Neural progenitor cell (in vitro differentiated cells): ENCODE results near the gene SRPK1. TPM values are rescaled to one million over a fixed set of nuclear protein-coding genes. Genes with fewer than 3 reads are reported as not detected.

Source experiments
- DNase-seq: peaks from one replicate; pipeline ENCODE4 v3.0.0-alpha.2; 2016; ENCODE audit warnings: low spot score
- H2AFZ ChIP-seq: fragments of 200-600 bp; sonication (generic); replicated peaks from 2 replicates; pipeline ENCODE4 v1.6.1; 2016; ENCODE audit warnings: antibody characterized with exemption
- H3F3A ChIP-seq: fragments of 200-600 bp; sonication (generic); 2 replicates; pipeline ENCODE4 v1.6.1; 2016; ENCODE audit warnings: antibody characterized with exemption, low read depth
- H3K27ac ChIP-seq: fragments of 200-600 bp; sonication (generic); 2 replicates; pipeline ENCODE4 v1.5.1; 2016; ENCODE audit warnings: mild to moderate bottlenecking
- H3K27me3 ChIP-seq: fragments of 200-600 bp; sonication (generic); 2 replicates; pipeline ENCODE4 v1.6.1; 2016; ENCODE audit warnings: mild to moderate bottlenecking, moderate library complexity
- H3K36me3 ChIP-seq: fragments of 200-600 bp; sonication (generic); 2 replicates; pipeline ENCODE4 v1.5.1; 2016
- H3K4me1 ChIP-seq: fragments of 200-600 bp; sonication (generic); 2 replicates; pipeline ENCODE4 v1.6.1; 2016; ENCODE audit warnings: mixed run types
- H3K4me2 ChIP-seq: fragments of 200-600 bp; sonication (generic); 2 replicates; pipeline ENCODE4 v1.6.1; 2016
- H3K4me3 ChIP-seq: fragments of 200-600 bp; sonication (generic); 2 replicates; pipeline ENCODE4 v1.5.1; 2016
- H3K79me2 ChIP-seq: fragments of 200-600 bp; sonication (generic); 2 replicates; pipeline ENCODE4 v1.6.1; 2016; ENCODE audit warnings: low read depth
- H3K9ac ChIP-seq: fragments of 200-600 bp; sonication (generic); 2 replicates; pipeline ENCODE4 v1.6.1; 2016
- H3K9me3 ChIP-seq: fragments of 200-600 bp; sonication (generic); 2 replicates; pipeline ENCODE4 v1.5.1; 2016; ENCODE audit warnings: low read depth
- H4K20me1 ChIP-seq: fragments of 200-600 bp; sonication (generic); 2 replicates; pipeline ENCODE4 v1.6.1; 2016; ENCODE audit warnings: low read depth
- H3K27ac Mint-ChIP-seq: 3 replicates; pipeline ENCODE4 v1.8.0; 2021; ENCODE audit warnings: mixed read lengths
- H3K27me3 Mint-ChIP-seq: 2 replicates; pipeline ENCODE4 v1.8.0; 2022; ENCODE audit warnings: low read depth, mild to moderate bottlenecking, inconsistent platforms, moderate library complexity, mixed read lengths; ENCODE audit not compliant: insufficient read depth
- H3K36me3 Mint-ChIP-seq: 3 replicates; pipeline ENCODE4 v1.8.0; 2021; ENCODE audit warnings: mixed read lengths
- H3K4me1 Mint-ChIP-seq: 3 replicates; pipeline ENCODE4 v1.8.0; 2021; ENCODE audit warnings: mixed read lengths
- H3K4me3 Mint-ChIP-seq: 3 replicates; pipeline ENCODE4 v1.8.0; 2021; ENCODE audit warnings: mild to moderate bottlenecking, moderate library complexity, mixed read lengths
- H3K9me3 Mint-ChIP-seq: 3 replicates; pipeline ENCODE4 v1.8.0; 2020; ENCODE audit warnings: mixed read lengths
- EZH2 ChIP-seq: fragments of 200-600 bp; sonication (generic); IDR thresholded peaks from 2 replicates; pipeline ENCODE4 v1.6.1; 2017; ENCODE audit warnings: antibody characterized with exemption, mild to moderate bottlenecking, moderate library complexity
- EZH2phosphoT487 ChIP-seq: fragments of 200-600 bp; sonication (generic); IDR thresholded peaks from 2 replicates; pipeline ENCODE4 v1.6.1; 2017; ENCODE audit warnings: antibody characterized with exemption
- total RNA-seq: library from RNA; depleted of rRNA; stranded (reverse); fragments of >200 nt; gene quantifications from 2 replicates; pipeline ENCODE4 v1.2.3, GENCODE V29; 2015; ENCODE audit warnings: low replicate concordance
- TF ChIP-seq, protein P1 (sequence below): fragments of 200-600 bp; sonication (generic); IDR thresholded peaks from 2 replicates; pipeline ENCODE4 v1.5.1; 2017; ENCODE audit warnings: antibody characterized with exemption, mild to moderate bottlenecking

SRPK1 gene
- total RNA-seq, 1 donor from 2014 or later, result 181 TPM

DNA sequence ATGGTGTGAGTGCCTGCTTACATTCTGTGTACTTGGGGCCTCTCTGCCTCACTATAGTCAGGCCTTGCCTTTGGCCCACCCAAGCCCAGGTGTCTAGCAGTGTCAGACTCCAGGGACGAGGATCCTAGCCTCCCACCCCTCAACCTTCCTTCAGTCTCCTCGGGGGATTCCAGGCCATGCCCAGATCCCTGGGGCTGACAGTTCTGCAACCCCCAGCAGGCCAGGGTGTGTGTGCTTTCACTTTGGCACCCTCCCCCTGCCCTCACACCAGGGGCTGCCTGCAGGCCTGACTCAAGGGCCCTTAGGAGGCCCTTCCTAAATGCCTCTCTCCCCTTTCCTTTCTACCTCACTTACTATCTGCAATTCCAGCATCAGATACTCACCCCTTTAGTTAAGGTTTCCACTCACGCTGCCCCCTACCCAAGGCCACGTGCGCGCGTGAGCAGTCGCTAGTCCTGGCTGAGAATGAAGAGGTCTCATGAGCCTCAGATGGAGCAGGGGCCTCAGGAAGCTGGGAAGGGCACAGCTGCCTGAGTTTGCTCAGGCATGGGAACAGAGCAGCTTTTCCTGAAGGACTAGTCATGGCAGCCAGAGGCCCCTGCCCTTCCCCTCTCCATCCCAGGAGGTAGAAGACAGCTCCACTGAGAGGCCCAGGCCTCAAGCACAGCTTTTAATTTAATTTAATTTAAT lies 122.9 kb downstream of the SRPK1 start:
- TF ChIP-seq EZH2phosphoT487, result no peak
- TF ChIP-seq, protein P1, sequence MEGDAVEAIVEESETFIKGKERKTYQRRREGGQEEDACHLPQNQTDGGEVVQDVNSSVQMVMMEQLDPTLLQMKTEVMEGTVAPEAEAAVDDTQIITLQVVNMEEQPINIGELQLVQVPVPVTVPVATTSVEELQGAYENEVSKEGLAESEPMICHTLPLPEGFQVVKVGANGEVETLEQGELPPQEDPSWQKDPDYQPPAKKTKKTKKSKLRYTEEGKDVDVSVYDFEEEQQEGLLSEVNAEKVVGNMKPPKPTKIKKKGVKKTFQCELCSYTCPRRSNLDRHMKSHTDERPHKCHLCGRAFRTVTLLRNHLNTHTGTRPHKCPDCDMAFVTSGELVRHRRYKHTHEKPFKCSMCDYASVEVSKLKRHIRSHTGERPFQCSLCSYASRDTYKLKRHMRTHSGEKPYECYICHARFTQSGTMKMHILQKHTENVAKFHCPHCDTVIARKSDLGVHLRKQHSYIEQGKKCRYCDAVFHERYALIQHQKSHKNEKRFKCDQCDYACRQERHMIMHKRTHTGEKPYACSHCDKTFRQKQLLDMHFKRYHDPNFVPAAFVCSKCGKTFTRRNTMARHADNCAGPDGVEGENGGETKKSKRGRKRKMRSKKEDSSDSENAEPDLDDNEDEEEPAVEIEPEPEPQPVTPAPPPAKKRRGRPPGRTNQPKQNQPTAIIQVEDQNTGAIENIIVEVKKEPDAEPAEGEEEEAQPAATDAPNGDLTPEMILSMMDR, result no peak
- no peak for TF ChIP-seq EZH2

DNA sequence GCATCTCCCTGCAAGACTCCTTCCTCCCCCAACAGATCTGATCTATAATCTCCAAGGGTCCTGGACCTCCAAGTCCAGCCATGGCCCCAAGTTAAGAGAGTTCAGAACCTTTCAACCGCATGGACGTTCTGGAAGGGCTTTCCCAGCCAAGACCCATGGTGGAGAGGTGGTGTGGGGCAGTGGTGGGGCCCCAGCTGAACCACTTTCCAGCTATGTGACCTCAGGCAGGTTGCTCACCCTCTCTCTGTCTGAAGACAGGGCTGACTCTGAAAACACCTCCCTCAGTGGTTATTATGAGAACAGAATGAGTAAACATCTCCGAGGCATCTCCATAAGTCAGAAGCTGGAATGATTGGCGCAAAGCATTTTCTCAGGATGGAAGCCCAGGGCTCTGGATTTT lies 124.7 kb downstream of the SRPK1 start:
- Histone ChIP-seq H3K4me2 (no peak overlapping the region), H3K4me1 (no peaks in the 10 kb centered on the region), H3K36me3 (no peaks in the 10 kb centered on the region), H3K4me3 (no peak overlapping the region), H2AFZ (no peak overlapping the region), H3K27me3 (no peaks in the 10 kb centered on the region), H3F3A (no peaks in the 10 kb centered on the region), H4K20me1 (no peaks in the 10 kb centered on the region), H3K79me2 (no peaks in the 10 kb centered on the region), H3K27ac (no peak overlapping the region), H3K9me3 (no peaks in the 10 kb centered on the region), H3K9ac (no peak overlapping the region)
- H3K9me3 Mint-ChIP-seq, result peaks cover 3% of the 10 kb centered on the region
- H3K4me1 Mint-ChIP-seq, result peaks cover 8% of the 10 kb centered on the region
- DNase-seq, result no peak
- no peak overlapping the region for H3K4me3 Mint-ChIP-seq
- TF ChIP-seq, protein P1, result no peak
- no peak for TF ChIP-seq EZH2phosphoT487
- no peak for TF ChIP-seq EZH2
- no peaks in the 10 kb centered on the region for H3K36me3 Mint-ChIP-seq
- H3K27ac Mint-ChIP-seq, result no peak overlapping the region
- H3K27me3 Mint-ChIP-seq, result peaks cover 6% of the 10 kb centered on the region

More for the DNA sequence above, 122.9 kb downstream of the SRPK1 start:
- no peak overlapping the region for H3K4me2 ChIP-seq
- no peaks in the 10 kb centered on the region for H3K9me3 ChIP-seq
- no peaks in the 10 kb centered on the region for H3K36me3 ChIP-seq
- no peak for DNase-seq
- peak overlapping the region; percentile 27 for H3K9ac ChIP-seq
- no peaks in the 10 kb centered on the region for H3K27me3 ChIP-seq
- H3K36me3 Mint-ChIP-seq, result no peaks in the 10 kb centered on the region
- H3F3A ChIP-seq, result no peaks in the 10 kb centered on the region
- H4K20me1 ChIP-seq, result no peaks in the 10 kb centered on the region
- peaks cover 6% of the 10 kb centered on the region for H3K27me3 Mint-ChIP-seq
- no peaks in the 10 kb centered on the region for H3K79me2 ChIP-seq
- peaks cover 8% of the 10 kb centered on the region for H3K4me1 Mint-ChIP-seq
- H3K27ac ChIP-seq, result no peak overlapping the region
- no peak overlapping the region for H3K4me3 ChIP-seq
- no peak overlapping the region for H3K27ac Mint-ChIP-seq
- H2AFZ ChIP-seq, result no peak overlapping the region
- H3K9me3 Mint-ChIP-seq, result peaks cover 3% of the 10 kb centered on the region
- no peak overlapping the region for H3K4me3 Mint-ChIP-seq
- H3K4me1 ChIP-seq, result no peaks in the 10 kb centered on the region

DNA sequence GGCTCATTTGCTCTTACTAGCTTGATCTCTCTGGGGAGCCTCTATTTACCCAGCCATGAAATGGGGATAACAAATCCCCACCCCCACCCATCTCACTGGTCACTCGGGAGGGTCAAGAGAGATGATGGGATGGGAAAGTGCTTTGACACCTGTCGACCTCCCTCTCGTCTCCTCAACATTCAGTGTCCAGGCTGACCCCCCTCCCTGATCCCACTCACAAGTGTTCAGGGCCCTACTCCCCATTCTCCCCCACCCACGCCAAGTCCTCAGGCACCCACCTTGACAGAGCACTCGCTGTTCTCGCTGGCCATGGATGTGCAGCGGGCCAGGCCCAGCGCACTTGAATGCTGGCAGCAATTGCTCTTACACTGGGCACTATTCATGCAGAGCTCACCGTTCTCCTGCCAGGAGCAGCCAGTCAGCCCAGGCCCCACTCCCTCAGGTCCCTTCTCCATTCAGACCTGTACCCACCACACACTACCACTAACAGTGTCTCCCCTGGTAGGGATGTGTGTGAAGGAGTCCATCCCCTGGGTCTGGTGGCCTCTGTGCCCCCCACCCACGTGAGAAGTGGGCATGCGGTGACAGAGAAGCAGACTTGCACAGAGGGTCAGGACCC lies 125.3 kb downstream of the SRPK1 start:
- no peak overlapping the region for H3K4me2 ChIP-seq
- H3K27ac ChIP-seq, result no peak overlapping the region
- no peaks in the 10 kb centered on the region for H4K20me1 ChIP-seq
- Mint-ChIP-seq H3K4me3 (no peak overlapping the region), H3K9me3 (peaks cover 3% of the 10 kb centered on the region), H3K36me3 (no peaks in the 10 kb centered on the region), H3K27me3 (peaks cover 7% of the 10 kb centered on the region), H3K4me1 (peaks cover 8% of the 10 kb centered on the region), H3K27ac (peak overlapping the region; percentile 62)
- DNase-seq, result no peak
- H3K36me3 ChIP-seq, result no peaks in the 10 kb centered on the region
- H3F3A ChIP-seq, result no peaks in the 10 kb centered on the region
- H3K9ac ChIP-seq, result no peak overlapping the region
- H2AFZ ChIP-seq, result no peak overlapping the region
- TF ChIP-seq EZH2phosphoT487 (no peak), EZH2 (no peak)
- TF ChIP-seq, protein P1, result no peak
- H3K4me1 ChIP-seq, result no peaks in the 10 kb centered on the region
- H3K79me2 ChIP-seq, result no peaks in the 10 kb centered on the region
- no peak overlapping the region for H3K4me3 ChIP-seq
- no peaks in the 10 kb centered on the region for H3K9me3 ChIP-seq
- no peaks in the 10 kb centered on the region for H3K27me3 ChIP-seq
